G401.6 (cell line): ENCODE results near the gene OGFOD3.
"Not testable (repeated sequence)": the region's sequence is repeated elsewhere in the genome, so short reads cannot be mapped to it uniquely, and the experiment has no call there.

Experiments used
- FAIRE-seq: peaks from 2 replicates; lab custom pipeline; 2012; peaks lifted over from hg19 to GRCh38; lab: Jason Lieb, UNC

OGFOD3 gene

GRCh38 chr17:82373072-82373452 is 45.3 kb downstream of the OGFOD3 start:
- not testable (repeated sequence) for FAIRE-seq

- no peak for FAIRE-seq
Measured at GRCh38 chr17:82372249-82373071, 45.9 kb downstream of the OGFOD3 start.

DNA sequence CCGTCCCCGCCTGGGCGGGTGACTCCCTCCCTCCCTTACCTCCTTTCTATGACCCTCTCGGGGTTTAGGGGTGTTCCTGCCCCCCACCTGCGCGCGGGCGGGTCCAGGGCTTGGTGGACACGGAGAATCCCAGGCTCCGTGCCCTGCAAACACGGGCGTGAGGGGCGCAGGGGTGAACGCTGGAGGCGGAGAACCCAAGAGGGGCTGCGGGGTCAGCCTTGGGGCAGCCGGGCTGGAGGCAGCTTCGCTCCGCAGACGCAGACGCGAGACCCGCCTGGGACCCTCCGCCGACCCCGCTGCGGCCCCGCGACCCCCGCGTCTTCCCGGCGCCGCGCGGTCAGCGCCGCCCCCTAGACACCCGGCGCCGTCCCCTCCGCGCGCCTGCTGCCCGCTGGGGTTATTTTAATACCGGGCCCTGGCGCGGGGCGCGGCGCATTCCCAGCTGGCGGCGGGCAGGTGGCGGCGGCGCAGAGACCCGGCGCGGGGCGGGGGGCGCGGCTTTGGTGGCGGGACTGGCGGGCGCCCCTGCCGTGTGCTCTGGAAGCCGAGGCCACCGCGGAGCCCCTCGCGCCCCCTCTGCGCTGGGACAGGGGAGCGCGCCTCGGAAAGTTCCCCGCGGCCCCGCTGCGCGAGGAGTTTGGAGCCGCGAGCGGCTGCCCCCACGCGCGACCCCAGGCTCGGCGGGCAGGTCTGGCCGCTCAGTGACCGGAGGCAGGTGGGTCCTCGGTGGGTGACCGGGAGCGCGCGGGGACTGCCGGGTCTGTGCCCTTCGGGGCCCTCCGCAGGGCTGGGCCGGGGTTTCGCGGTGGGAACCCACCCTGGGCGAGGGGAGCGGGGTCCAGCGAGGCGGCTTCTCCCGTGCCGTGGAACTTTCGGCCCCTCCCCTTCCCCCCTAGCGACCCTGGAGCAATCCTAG is 46.8 kb downstream of the OGFOD3 start, which contains the start of gene UTS2R:
Gene UTS2R (plus strand): TSS at position 433 of the 916 bp plus-strand sequence. CDS start 2,560 bp downstream, outside the sequence.
- FAIRE-seq, result no peak

GRCh38 chr17:82370471-82371332 is 47.7 kb downstream of the OGFOD3 start:
- no peak for FAIRE-seq

DNA sequence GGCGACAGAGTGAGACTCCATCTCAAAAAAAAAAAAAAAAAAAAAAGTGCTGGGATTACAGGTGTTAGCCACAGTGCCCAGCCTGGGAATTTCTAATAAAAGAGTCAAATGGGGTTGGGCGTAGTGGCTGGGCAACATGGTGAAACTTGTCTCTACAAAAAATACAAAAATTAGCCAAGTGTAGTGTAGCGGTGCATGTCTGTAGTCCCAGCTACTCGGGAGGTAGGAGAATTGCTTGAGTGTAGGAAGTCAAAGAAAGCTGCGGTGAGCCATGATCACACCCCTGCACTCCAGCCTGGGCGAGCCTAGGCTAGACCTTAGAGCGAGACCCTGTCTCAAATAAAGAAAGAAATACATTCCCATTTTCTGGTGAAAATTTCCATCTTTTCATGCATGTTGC is 49.2 kb downstream of the OGFOD3 start:
- FAIRE-seq, result no peak

GRCh38 chr17:82367724-82368524 is 50.5 kb downstream of the OGFOD3 start:
- FAIRE-seq, result peak; percentile 78

DNA sequence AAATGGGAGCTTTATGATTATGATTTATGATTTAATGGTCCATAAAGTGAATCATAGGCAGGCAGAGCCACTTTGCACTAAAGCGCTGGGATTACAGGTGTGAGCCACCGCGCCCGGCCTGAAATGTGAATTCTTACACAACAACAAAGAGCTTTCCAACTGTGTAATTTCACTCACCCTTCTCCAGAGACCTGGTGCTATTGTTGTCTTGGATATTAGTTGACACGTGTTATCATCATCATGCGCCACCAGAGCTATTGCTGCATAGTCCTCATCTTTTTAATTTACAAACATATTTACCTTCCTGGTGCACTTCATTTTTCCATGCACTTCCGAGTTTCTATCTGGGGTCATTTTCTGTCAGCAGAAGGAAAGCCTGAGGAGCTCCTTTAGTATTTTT is 51.6 kb downstream of the OGFOD3 start:
- no peak for FAIRE-seq

DNA sequence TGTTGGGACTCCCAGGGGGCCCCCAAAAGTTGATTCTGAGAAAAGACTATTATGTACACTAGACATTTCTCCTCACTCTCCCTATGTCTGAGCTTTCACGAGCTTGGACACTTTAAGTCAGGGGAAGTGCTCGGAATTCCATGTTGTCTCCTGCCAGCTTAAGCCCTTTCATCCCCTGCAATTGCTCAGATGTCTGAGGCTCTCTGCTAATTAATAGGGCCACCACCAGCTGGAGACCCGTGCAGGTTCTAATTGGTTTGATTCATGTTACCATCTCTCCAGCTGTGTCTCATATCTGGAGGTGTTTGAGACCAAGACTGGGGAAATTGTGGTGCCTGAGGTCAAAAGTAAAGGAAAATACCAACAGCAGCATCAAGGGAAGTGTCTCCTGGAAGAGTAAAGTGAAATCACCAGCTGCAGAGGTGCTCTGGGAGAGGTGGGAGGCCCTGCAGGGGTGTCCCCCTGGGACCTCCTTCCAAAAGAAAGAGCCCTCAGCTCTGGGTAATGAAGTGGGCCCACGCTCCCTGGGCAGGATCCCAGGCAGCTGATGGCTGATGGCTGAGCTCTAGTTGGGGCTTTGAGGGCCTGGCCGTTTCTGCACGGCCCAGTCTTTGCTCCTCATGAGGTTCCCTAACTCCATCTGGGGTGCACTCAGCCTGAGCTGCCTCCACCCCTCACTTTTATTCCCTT is 52.6 kb downstream of the OGFOD3 start:
- FAIRE-seq, result no peak

DNA sequence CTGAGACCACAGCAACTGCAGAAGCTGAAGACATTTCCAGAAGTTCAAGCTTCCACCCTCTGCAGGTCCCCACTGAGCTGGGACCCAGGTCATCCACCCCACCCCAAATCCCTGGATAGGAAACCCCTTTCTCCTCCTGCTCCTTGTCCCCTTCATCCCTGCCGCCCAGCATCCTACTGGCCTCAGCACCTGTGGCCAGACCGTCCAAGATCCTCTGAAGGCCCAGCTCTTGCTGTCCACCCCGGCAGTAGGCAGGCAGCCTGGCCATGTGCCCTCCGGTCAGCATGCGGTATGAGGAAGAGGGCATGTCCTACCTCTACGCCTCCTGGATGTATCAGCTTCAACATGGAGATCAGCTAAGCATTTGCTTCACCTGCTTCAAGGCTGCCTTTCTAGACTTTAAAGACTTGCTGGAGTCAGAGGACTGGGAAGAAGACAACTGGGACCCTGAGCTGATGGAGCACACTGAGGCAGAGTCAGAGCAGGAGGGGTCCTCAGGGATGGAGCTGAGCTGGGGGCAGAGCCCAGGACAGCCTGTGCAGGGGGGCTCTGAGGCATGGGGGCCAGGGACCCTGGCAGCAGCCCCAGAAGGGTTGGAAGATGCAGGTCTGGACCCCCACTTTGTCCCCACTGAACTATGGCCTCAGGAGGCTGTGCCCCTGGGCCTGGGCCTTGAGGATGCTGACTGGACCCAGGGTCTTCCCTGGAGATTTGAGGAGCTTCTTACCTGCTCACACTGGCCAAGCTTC is 56.3 kb downstream of the OGFOD3 start:
- no peak for FAIRE-seq

DNA sequence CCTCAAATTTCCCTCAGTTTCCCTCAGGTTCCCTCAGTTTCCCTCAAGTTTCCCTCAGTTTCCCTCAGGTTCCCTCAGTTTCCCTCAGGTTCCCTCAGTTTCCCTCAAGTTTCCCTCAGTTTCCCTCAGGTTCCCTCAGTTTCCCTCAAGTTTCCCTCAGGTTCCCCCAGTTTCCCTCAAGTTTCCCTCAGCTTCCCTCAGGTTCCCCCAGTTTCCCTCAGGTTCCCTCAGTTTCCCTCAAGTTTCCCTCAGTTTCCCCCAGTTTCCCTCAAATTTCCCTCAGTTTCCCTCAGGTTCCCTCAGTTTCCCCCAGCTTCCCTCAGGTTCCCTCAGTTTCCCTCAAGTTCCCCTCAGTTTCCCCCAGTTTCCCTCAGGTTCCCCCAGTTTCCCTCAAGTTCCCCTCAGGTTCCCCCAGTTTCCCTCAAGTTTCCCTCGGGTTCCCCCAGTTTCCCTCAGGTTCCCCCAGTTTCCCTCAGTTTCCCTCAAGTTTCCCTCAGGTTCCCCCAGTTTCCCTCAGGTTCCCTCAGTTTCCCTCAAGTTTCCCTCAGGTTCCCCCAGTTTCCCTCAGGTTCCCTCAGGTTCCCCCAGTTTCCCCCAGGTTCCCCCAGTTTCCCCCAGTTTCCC is 58.8 kb downstream of the OGFOD3 start:
- FAIRE-seq, result not testable (repeated sequence)

GRCh38 chr17:82358465-82359350 is 59.7 kb downstream of the OGFOD3 start, which contains the start of gene TEX19:
Gene TEX19 (plus strand): TSS chr17:82359247. CDS start chr17:82362151, 2,904 bp downstream.
- FAIRE-seq, result peak; percentile 77

GRCh38 chr17:82357394-82357793 is 61.0 kb downstream of the OGFOD3 start:
- no peak for FAIRE-seq

DNA sequence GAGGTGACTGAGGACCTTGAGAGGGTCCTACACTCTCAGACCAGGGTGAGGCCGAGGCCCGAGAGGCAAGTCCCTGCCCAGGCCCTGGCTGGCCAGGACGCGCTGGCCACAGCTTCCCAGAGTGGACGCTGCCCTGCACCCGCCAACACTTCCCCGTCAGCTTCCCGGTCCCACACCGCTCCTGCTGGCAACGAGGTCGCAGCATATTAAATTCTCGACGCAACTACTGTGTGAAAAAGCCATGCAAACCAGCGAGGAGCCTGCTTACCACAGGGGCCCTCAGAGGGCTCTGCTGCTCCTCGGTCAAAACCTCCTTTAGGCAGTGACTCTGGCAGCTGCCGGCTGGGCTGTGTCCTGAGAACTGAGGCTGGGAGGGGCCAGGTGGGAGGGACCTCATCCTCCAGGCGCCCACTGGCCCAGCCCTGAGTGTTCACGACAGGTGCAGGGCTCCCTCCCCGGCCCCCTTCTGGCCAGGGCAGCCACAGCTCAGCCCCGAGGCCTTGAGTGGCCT is 61.5 kb downstream of the OGFOD3 start:
- FAIRE-seq, result no peak

- FAIRE-seq, result no peak
Measured at GRCh38 chr17:82355770-82356427, 62.5 kb downstream of the OGFOD3 start.

- no peak for FAIRE-seq
Measured at GRCh38 chr17:82354804-82355308, 63.5 kb downstream of the OGFOD3 start.

- FAIRE-seq, result no peak
Measured at GRCh38 chr17:82353484-82353883, 64.9 kb downstream of the OGFOD3 start.
